ENCODE results near the gene PAPOLG.
"Not testable (repeated sequence)": the region's sequence is repeated elsewhere in the genome, so short reads cannot be mapped to it uniquely, and the experiment has no call there.

PAPOLG gene

GRCh38 chr2:60822987-60823386 lies 66.9 kb downstream of the PAPOLG start:
- DNase-seq (ENCODE audit: low read depth in 2 of 2) = no peak

GRCh38 chr2:60823694-60824305 lies 67.7 kb downstream of the PAPOLG start:
- no peak for DNase-seq (ENCODE audit: low read depth in 2 of 2)

GRCh38 chr2:60825666-60826065 lies 69.6 kb downstream of the PAPOLG start:
- no peak for DNase-seq (ENCODE audit: low read depth in 2 of 2)

GRCh38 chr2:60826111-60826510 lies 70.0 kb downstream of the PAPOLG start:
- DNase-seq (ENCODE audit: low read depth in 2 of 2) = no peak

GRCh38 chr2:60826860-60827259 lies 70.8 kb downstream of the PAPOLG start:
- DNase-seq (ENCODE audit: low read depth in 2 of 2) = not testable (repeated sequence)

GRCh38 chr2:60827369-60827768 lies 71.3 kb downstream of the PAPOLG start:
- no peak for DNase-seq (ENCODE audit: low read depth in 2 of 2)

- DNase-seq (ENCODE audit: low read depth in 2 of 2) = no peak
Measured at GRCh38 chr2:60830991-60831390, 74.9 kb downstream of the PAPOLG start.

GRCh38 chr2:60831921-60832320 lies 75.9 kb downstream of the PAPOLG start:
- DNase-seq (ENCODE audit: low read depth in 2 of 2) = no peak

GRCh38 chr2:60832621-60833020 lies 76.6 kb downstream of the PAPOLG start:
- DNase-seq (ENCODE audit: low read depth in 2 of 2) = no peak

- no peak for DNase-seq (ENCODE audit: low read depth in 2 of 2)
Measured at GRCh38 chr2:60834270-60834717, 78.2 kb downstream of the PAPOLG start.

- no peak for DNase-seq (ENCODE audit: low read depth in 2 of 2)
Measured at GRCh38 chr2:60836491-60836890, 80.4 kb downstream of the PAPOLG start.

- no peak for DNase-seq (ENCODE audit: low read depth in 2 of 2)
Measured at GRCh38 chr2:60837123-60837522, 81.1 kb downstream of the PAPOLG start.

- DNase-seq (ENCODE audit: low read depth in 2 of 2) = no peak
Measured at GRCh38 chr2:60838481-60838880, 82.4 kb downstream of the PAPOLG start.

- no peak for DNase-seq (ENCODE audit: low read depth in 2 of 2)
Measured at GRCh38 chr2:60839126-60839813, 83.2 kb downstream of the PAPOLG start.

GRCh38 chr2:60840880-60841279 lies 84.8 kb downstream of the PAPOLG start:
- no peak for DNase-seq (ENCODE audit: low read depth in 2 of 2)

GRCh38 chr2:60843006-60843405 lies 86.9 kb downstream of the PAPOLG start:
- DNase-seq (ENCODE audit: low read depth in 2 of 2) = no peak

GRCh38 chr2:60844105-60844504 lies 88.0 kb downstream of the PAPOLG start:
- no peak for DNase-seq (ENCODE audit: low read depth in 2 of 2)

- no peak for DNase-seq (ENCODE audit: low read depth in 2 of 2)
Measured at GRCh38 chr2:60847854-60848253, 91.8 kb downstream of the PAPOLG start.
